Vagina (tissue), 2 donors: Measurements from ENCODE around the gene TENM4. TPM values are rescaled to one million over a fixed set of nuclear protein-coding genes. Genes with fewer than 3 reads are reported as not detected.

Source experiments
- DNase-seq, 2 donors: peaks; one replicate each; pipeline ENCODE4 v3.0.0-alpha.2; 2017; ENCODE audit errors: extremely low spot score in 2 of 2
- H3K27ac ChIP-seq: fragments of 200-600 bp; sonication (generic); one replicate; pipeline ENCODE4 v1.5.1; 2019
- H3K27me3 ChIP-seq: fragments of 200-600 bp; sonication (generic); one replicate; pipeline ENCODE4 v1.5.1; 2019
- H3K36me3 ChIP-seq, 2 donors: fragments of 200-600 bp; sonication (generic); one replicate each; pipeline ENCODE4 v1.5.1; 2017 to 2019
- H3K4me1 ChIP-seq: fragments of 200-600 bp; sonication (generic); one replicate; pipeline ENCODE4 v1.5.1; 2019
- H3K4me3 ChIP-seq, 2 donors: fragments of 200-600 bp; sonication (generic); 1 replicate in 1 of 2; 2 replicates in 1 of 2; pipeline ENCODE4 v1.5.1; 2016 to 2019
- H3K9me3 ChIP-seq: fragments of 200-600 bp; sonication (generic); one replicate; pipeline ENCODE4 v1.5.1; 2019
- POLR2A ChIP-seq, 2 donors: fragments of 450-650 bp; IDR thresholded peaks; one replicate each; pipeline ENCODE4 v1.6.1; 2017; ENCODE audit warnings: antibody characterized with exemption in 2 of 2, mild to moderate bottlenecking in 2 of 2, moderate library complexity in 2 of 2
- POLR2AphosphoS5 ChIP-seq, 2 donors: sonication (generic); formaldehyde crosslinking; IDR thresholded peaks; one replicate each; pipeline ENCODE4 v1.9.0; 2017; ENCODE audit warnings: antibody characterized with exemption in 2 of 2, mild to moderate bottlenecking in 2 of 2, low read depth in 1 of 2; ENCODE audit not compliant: insufficient read depth in 1 of 2
- intact Hi-C: fragments of 100-400 bp; cut with DNase I; formaldehyde crosslinking; loops from one replicate; pipeline ENCODE4 v1.15.1; 2023
- total RNA-seq: library from RNA; depleted of rRNA; stranded (reverse); fragments of >200 nt; gene quantifications from one replicate; pipeline ENCODE4 v1.2.3, GENCODE V29; 2016
- TF ChIP-seq, protein P1 (sequence below), 3 experiments: fragments of 450-650 bp in 2 of 3; fragments of 200-600 bp in 1 of 3; sonication (generic) in 1 of 3; IDR thresholded peaks; one replicate each; pipeline ENCODE4 v1.5.1; 2017 to 2019; ENCODE audit warnings: antibody characterized with exemption in 3 of 3, mild to moderate bottlenecking in 2 of 3, moderate library complexity in 2 of 3

TENM4 gene
- total RNA-seq, 1 donor from 2014 or later: 12.5 TPM

DNA sequence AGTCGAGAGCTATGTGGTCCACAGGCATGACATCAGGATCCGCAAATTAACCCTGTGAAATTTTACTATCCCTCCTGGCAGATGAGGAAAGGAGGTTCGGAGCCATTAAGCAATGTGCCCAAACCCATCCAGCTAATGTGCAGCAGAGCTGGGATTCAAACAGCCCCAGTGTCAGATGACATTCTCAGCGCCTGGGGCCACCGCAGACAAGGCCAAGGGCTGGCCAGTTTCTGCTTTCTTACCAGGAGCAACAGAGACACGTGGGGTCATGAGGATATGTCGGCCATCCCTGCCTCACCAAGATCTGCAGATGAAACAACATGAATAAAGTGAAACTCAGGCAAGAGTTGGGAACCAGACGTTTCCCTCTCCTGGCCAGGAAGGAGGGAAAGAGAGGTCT lies 110.2 kb downstream of the TENM4 start:
- intact Hi-C loops: no loop called here
- DNase-seq: no peak
- Histone ChIP-seq H3K27me3 (no peaks in the 10 kb centered on the region), H3K9me3 (no peaks in the 10 kb centered on the region), H3K4me3 (no peak overlapping the region), H3K4me1 (no peaks in the 10 kb centered on the region), H3K27ac (no peak overlapping the region), H3K36me3 (no peaks in the 10 kb centered on the region)
- TF ChIP-seq POLR2AphosphoS5 (IDR thresholded peaks at IDR 0.05; ENCODE audit: insufficient read depth in 1 of 2, low read depth in 1 of 2) (no peak), POLR2A (IDR thresholded peaks at IDR 0.05) (no peak)
- TF ChIP-seq, protein P1, sequence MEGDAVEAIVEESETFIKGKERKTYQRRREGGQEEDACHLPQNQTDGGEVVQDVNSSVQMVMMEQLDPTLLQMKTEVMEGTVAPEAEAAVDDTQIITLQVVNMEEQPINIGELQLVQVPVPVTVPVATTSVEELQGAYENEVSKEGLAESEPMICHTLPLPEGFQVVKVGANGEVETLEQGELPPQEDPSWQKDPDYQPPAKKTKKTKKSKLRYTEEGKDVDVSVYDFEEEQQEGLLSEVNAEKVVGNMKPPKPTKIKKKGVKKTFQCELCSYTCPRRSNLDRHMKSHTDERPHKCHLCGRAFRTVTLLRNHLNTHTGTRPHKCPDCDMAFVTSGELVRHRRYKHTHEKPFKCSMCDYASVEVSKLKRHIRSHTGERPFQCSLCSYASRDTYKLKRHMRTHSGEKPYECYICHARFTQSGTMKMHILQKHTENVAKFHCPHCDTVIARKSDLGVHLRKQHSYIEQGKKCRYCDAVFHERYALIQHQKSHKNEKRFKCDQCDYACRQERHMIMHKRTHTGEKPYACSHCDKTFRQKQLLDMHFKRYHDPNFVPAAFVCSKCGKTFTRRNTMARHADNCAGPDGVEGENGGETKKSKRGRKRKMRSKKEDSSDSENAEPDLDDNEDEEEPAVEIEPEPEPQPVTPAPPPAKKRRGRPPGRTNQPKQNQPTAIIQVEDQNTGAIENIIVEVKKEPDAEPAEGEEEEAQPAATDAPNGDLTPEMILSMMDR (IDR thresholded peaks at IDR 0.05): no peak

DNA sequence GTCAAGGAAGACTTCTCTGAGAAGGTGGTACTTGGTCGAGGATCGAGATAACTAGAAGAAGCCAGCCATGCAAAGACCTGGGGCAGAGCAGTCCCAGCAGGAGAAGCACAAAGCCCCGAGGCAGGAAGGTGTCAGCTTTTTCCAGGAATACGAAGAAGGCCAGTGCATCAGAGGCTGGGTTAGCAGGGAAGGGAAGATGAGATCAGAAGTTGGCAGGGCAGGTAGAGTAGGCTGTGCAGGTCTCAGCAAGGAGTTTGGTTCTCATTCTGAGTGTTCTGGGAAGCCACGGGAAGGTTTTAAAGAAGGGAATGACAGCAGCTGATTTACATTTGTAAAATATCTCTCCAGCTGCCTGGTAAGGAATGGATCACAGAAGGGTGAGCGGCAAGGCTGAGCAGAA lies 111.3 kb downstream of the TENM4 start:
- H3K36me3 ChIP-seq: no peaks in the 10 kb centered on the region
- no peaks in the 10 kb centered on the region for H3K27me3 ChIP-seq
- H3K27ac ChIP-seq: no peak overlapping the region
- intact Hi-C loops: no loop called here
- no peaks in the 10 kb centered on the region for H3K4me1 ChIP-seq
- H3K4me3 ChIP-seq: no peak overlapping the region
- H3K9me3 ChIP-seq: no peaks in the 10 kb centered on the region
- no peak for TF ChIP-seq POLR2AphosphoS5 (IDR thresholded peaks at IDR 0.05; ENCODE audit: insufficient read depth in 1 of 2, low read depth in 1 of 2)
- TF ChIP-seq, protein P1 (IDR thresholded peaks at IDR 0.05): no peak
- no peak for TF ChIP-seq POLR2A (IDR thresholded peaks at IDR 0.05)
- DNase-seq: no peak

DNA sequence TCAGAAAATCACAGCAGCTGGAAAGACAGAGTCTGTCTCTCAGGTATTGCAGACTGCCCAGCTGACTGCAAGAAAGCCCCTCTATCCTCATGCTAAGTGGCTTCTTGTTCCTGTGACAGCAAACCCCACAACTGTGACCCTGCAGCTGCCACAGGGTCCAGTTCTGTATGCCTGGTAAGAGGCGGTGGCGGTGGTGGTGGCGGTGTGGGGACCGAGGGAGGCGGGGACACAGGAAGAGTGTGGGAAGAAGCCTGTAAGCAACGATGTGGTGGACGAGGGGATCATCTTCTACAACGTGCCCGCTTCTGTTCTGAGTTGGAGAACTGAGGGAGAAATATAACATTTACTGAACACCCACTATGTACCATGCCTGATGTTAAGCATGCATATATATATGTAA lies 112.4 kb downstream of the TENM4 start:
- TF ChIP-seq, protein P1 (IDR thresholded peaks at IDR 0.05): no peak
- no peak for TF ChIP-seq POLR2A (IDR thresholded peaks at IDR 0.05)
- TF ChIP-seq POLR2AphosphoS5 (IDR thresholded peaks at IDR 0.05; ENCODE audit: insufficient read depth in 1 of 2, low read depth in 1 of 2): no peak
- Histone ChIP-seq H3K27ac (no peak overlapping the region), H3K4me1 (no peaks in the 10 kb centered on the region), H3K9me3 (no peaks in the 10 kb centered on the region), H3K27me3 (no peaks in the 10 kb centered on the region), H3K4me3 (no peak overlapping the region), H3K36me3 (no peaks in the 10 kb centered on the region)
- intact Hi-C loops: no loop called here
- DNase-seq: no peak

DNA sequence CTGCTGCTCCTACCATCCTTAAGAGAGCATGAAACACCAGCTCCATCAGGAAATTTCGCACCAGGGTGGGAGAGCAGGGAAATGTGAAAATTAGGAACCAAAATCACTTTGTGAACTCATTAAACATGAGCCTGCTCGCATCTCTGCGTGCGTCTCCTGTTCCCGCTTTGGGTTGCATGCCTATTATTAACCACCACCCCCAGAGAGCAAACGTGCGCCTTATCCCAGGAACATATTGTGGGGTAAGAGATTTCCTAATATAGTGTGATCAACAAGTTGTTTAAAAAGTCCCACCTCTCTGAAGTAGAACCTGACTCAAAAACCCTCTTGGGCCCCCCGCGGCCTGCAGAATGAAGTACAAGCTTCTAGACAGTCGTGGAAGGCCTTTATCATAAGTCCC lies 115.0 kb downstream of the TENM4 start:
- TF ChIP-seq, protein P1 (IDR thresholded peaks at IDR 0.05): no peak
- Histone ChIP-seq H3K4me1 (no peaks in the 10 kb centered on the region), H3K9me3 (no peaks in the 10 kb centered on the region), H3K27ac (no peak overlapping the region), H3K4me3 (no peak overlapping the region), H3K36me3 (no peaks in the 10 kb centered on the region), H3K27me3 (no peaks in the 10 kb centered on the region)
- DNase-seq: no peak
- intact Hi-C loops: no loop called here

DNA sequence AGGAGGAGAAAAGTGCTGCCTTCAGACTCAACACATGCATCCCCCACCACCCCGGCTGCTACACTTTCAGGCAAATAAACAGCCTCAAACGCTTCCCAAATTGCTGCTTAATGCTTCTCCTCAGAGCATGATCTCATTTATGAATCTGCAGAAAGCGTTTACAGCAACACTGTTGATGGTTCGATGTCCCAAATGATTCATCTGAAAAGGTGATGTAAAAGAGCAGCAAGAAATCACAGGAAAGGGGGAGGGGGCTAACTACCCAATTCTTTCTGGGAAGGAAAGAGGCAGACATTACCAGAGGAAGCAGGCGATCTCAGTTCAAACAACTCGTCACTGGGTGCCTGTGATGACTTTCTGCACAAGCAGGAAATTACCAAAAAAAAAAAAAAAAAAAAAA lies 119.6 kb downstream of the TENM4 start:
- no peak overlapping the region for H3K4me3 ChIP-seq
- intact Hi-C loops: no loop called here
- no peak for DNase-seq
- TF ChIP-seq POLR2AphosphoS5 (IDR thresholded peaks at IDR 0.05; ENCODE audit: insufficient read depth in 1 of 2, low read depth in 1 of 2) (no peak), POLR2A (IDR thresholded peaks at IDR 0.05) (no peak)
- TF ChIP-seq, protein P1 (IDR thresholded peaks at IDR 0.05): no peak
- no peak overlapping the region for H3K27ac ChIP-seq
- no peaks in the 10 kb centered on the region for H3K36me3 ChIP-seq
- H3K27me3 ChIP-seq: no peaks in the 10 kb centered on the region
- H3K9me3 ChIP-seq: no peaks in the 10 kb centered on the region
- no peaks in the 10 kb centered on the region for H3K4me1 ChIP-seq
